Measurements from ENCODE around the gene PI4KA.

PI4KA gene

GRCh38 chr22:20802452-20802851 is 56.2 kb downstream of the PI4KA start:
- no peaks in the 10 kb centered on the region for H3K27me3 ChIP-seq (ENCODE audit: low read depth, low read length)
- H3K4me1 ChIP-seq (ENCODE audit: low read length) = no peaks in the 10 kb centered on the region
- no peak overlapping the region for H2AFZ ChIP-seq (ENCODE audit: low read depth, low read length)
- no peak for TF ChIP-seq EZH2phosphoT487 (IDR thresholded peaks at IDR 0.05; ENCODE audit: low read depth)
- TF ChIP-seq CTCF (IDR thresholded peaks at IDR 0.05; ENCODE audit: low read depth, low read length) = no peak
- no peak overlapping the region for H3K9ac ChIP-seq (ENCODE audit: low read length)
- H3K27ac ChIP-seq (ENCODE audit: low read length) = no peak overlapping the region
- H3K36me3 ChIP-seq (replicated peaks; ENCODE audit: low read depth, low read length) = peaks cover 51% of the 10 kb centered on the region
- H3K4me2 ChIP-seq (ENCODE audit: low read length) = no peak overlapping the region
- H3K79me2 ChIP-seq (ENCODE audit: low read length) = no peaks in the 10 kb centered on the region
- H4K20me1 ChIP-seq (ENCODE audit: insufficient read depth, low read length) = no peaks in the 10 kb centered on the region
- no peaks in the 10 kb centered on the region for H3K9me3 ChIP-seq (ENCODE audit: insufficient read depth, low read length)
- no peak overlapping the region for H3K4me3 ChIP-seq (ENCODE audit: low read length)

GRCh38 chr22:20799449-20799848 is 59.2 kb downstream of the PI4KA start:
- TF ChIP-seq EZH2phosphoT487 (IDR thresholded peaks at IDR 0.05; ENCODE audit: low read depth) = no peak
- no peak for TF ChIP-seq CTCF (IDR thresholded peaks at IDR 0.05; ENCODE audit: low read depth, low read length)
- Histone ChIP-seq H3K9ac (ENCODE audit: low read length) (no peak overlapping the region), H3K27me3 (ENCODE audit: low read depth, low read length) (no peaks in the 10 kb centered on the region), H3K27ac (ENCODE audit: low read length) (no peak overlapping the region), H3K9me3 (ENCODE audit: insufficient read depth, low read length) (no peaks in the 10 kb centered on the region), H3K4me3 (ENCODE audit: low read length) (no peak overlapping the region), H3K4me1 (ENCODE audit: low read length) (no peaks in the 10 kb centered on the region), H3K79me2 (ENCODE audit: low read length) (no peaks in the 10 kb centered on the region), H2AFZ (ENCODE audit: low read depth, low read length) (no peak overlapping the region), H4K20me1 (ENCODE audit: insufficient read depth, low read length) (0 out of 2 replicates have a peak, but pooled peaks cover 4% of the 10 kb centered on the region), H3K4me2 (ENCODE audit: low read length) (no peak overlapping the region), H3K36me3 (replicated peaks; ENCODE audit: low read depth, low read length) (peaks cover 52% of the 10 kb centered on the region)

GRCh38 chr22:20798974-20799373 is 59.6 kb downstream of the PI4KA start:
- no peaks in the 10 kb centered on the region for H3K79me2 ChIP-seq (ENCODE audit: low read length)
- H2AFZ ChIP-seq (ENCODE audit: low read depth, low read length) = no peak overlapping the region
- no peaks in the 10 kb centered on the region for H3K9me3 ChIP-seq (ENCODE audit: insufficient read depth, low read length)
- no peak overlapping the region for H3K4me3 ChIP-seq (ENCODE audit: low read length)
- no peak for TF ChIP-seq EZH2phosphoT487 (IDR thresholded peaks at IDR 0.05; ENCODE audit: low read depth)
- TF ChIP-seq CTCF (IDR thresholded peaks at IDR 0.05; ENCODE audit: low read depth, low read length) = no peak
- H3K9ac ChIP-seq (ENCODE audit: low read length) = no peak overlapping the region
- H4K20me1 ChIP-seq (ENCODE audit: insufficient read depth, low read length) = 0 out of 2 replicates have a peak, but pooled peaks cover 4% of the 10 kb centered on the region
- H3K4me2 ChIP-seq (ENCODE audit: low read length) = no peak overlapping the region
- H3K4me1 ChIP-seq (ENCODE audit: low read length) = no peaks in the 10 kb centered on the region
- peaks cover 47% of the 10 kb centered on the region for H3K36me3 ChIP-seq (replicated peaks; ENCODE audit: low read depth, low read length)
- H3K27me3 ChIP-seq (ENCODE audit: low read depth, low read length) = no peaks in the 10 kb centered on the region
- no peak overlapping the region for H3K27ac ChIP-seq (ENCODE audit: low read length)

GRCh38 chr22:20798218-20798617 is 60.4 kb downstream of the PI4KA start:
- no peak overlapping the region for H2AFZ ChIP-seq (ENCODE audit: low read depth, low read length)
- no peaks in the 10 kb centered on the region for H3K9me3 ChIP-seq (ENCODE audit: insufficient read depth, low read length)
- H3K9ac ChIP-seq (ENCODE audit: low read length) = no peak overlapping the region
- no peaks in the 10 kb centered on the region for H3K27me3 ChIP-seq (ENCODE audit: low read depth, low read length)
- no peaks in the 10 kb centered on the region for H3K4me1 ChIP-seq (ENCODE audit: low read length)
- no peak overlapping the region for H3K27ac ChIP-seq (ENCODE audit: low read length)
- no peaks in the 10 kb centered on the region for H3K79me2 ChIP-seq (ENCODE audit: low read length)
- no peak overlapping the region for H3K4me2 ChIP-seq (ENCODE audit: low read length)
- TF ChIP-seq CTCF (IDR thresholded peaks at IDR 0.05; ENCODE audit: low read depth, low read length) = no peak
- TF ChIP-seq EZH2phosphoT487 (IDR thresholded peaks at IDR 0.05; ENCODE audit: low read depth) = no peak
- H4K20me1 ChIP-seq (ENCODE audit: insufficient read depth, low read length) = 0 out of 2 replicates have a peak, but pooled peaks cover 4% of the 10 kb centered on the region
- H3K36me3 ChIP-seq (replicated peaks; ENCODE audit: low read depth, low read length) = peaks cover 48% of the 10 kb centered on the region
- H3K4me3 ChIP-seq (ENCODE audit: low read length) = no peak overlapping the region
